ENCODE results near the gene NRF1. TPM values are rescaled to one million over a fixed set of nuclear protein-coding genes. Genes with fewer than 3 reads are reported as not detected.

The NRF1 gene
- total RNA-seq, 1 experiment from 2014 or later: 19.3 TPM

DNA sequence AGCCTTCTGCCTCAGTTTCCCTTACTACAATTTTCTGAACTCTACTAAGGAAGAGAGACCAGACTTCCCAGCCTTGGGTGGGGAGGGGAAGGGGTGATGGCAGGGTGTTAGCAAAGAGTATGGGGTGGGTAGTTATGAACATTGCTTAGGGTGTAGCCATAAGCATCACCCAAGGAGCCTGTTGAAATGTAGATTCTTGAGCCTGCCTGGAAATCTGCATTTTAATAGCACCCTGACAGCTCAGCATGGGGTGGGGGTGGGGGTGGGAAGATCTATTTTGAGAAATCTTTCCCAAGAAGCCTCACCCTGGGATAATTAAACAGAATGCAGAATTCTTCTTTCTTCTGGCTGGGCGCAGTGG is 164.8 kb downstream of the NRF1 start:
- Histone ChIP-seq H3K18ac (ENCODE audit: insufficient read length, low read depth, low read length) (no peak overlapping the region), H3K27me3 (ENCODE audit: insufficient read depth, low read length) (peaks cover 24% of the 10 kb centered on the region), H3K4ac (ENCODE audit: low read depth, low read length) (no peak overlapping the region), H2BK12ac (ENCODE audit: insufficient read length, low read depth, low read length) (no peak overlapping the region), H3K4me2 (ENCODE audit: insufficient read depth, insufficient read length, low read length) (peak overlapping the region; percentile 61), H3K14ac (ENCODE audit: insufficient read depth, low read length) (no peak overlapping the region), H3K4me1 (ENCODE audit: insufficient read depth, low read length) (peaks cover 20% of the 10 kb centered on the region; the same call in 1 of the 2 replicates), H2BK5ac (ENCODE audit: insufficient read length, low read length) (no peak overlapping the region), H3K23me2 (ENCODE audit: insufficient read length, low read depth, low read length, poor library complexity, severe bottlenecking) (peaks cover 37% of the 10 kb centered on the region), H3T11ph (ENCODE audit: low read length) (no peak overlapping the region), H3K79me2 (ENCODE audit: insufficient read depth, low read length) (no peaks in the 10 kb centered on the region; the same call in 1 of the 2 replicates), H2BK15ac (ENCODE audit: low read depth, low read length) (no peak overlapping the region), H2BK120ac (ENCODE audit: low read depth, low read length, poor library complexity, severe bottlenecking) (no peak overlapping the region), H4K8ac (replicated peaks; ENCODE audit: insufficient read length, low read depth, low read length) (no peak overlapping the region), H3K56ac (ENCODE audit: insufficient read length, low read depth, low read length) (no peak overlapping the region), H4K5ac (ENCODE audit: insufficient read length, low read depth, low read length) (no peak overlapping the region), H2AFZ (ENCODE audit: low read length) (no peak overlapping the region), H3K27ac (ENCODE audit: insufficient read length, low read depth, low read length) (no peak overlapping the region), H2BK20ac (ENCODE audit: low read depth, low read length, poor library complexity, severe bottlenecking) (no peak overlapping the region), H4K91ac (ENCODE audit: insufficient read length, low read depth, low read length) (no peak overlapping the region), H3K9ac (ENCODE audit: extremely low read depth, insufficient read length, low read length) (no peak overlapping the region), H3K23ac (ENCODE audit: insufficient read length, low read depth, low read length) (no peak overlapping the region), H4K20me1 (ENCODE audit: control insufficient read depth, insufficient read depth, insufficient read length) (peaks cover 4% of the 10 kb centered on the region), H2AK5ac (ENCODE audit: insufficient read length, low read length) (no peak overlapping the region), H3K79me1 (ENCODE audit: insufficient read depth, low read depth, low read length, poor library complexity, severe bottlenecking) (no peaks in the 10 kb centered on the region), H3K9me3 (ENCODE audit: control insufficient read depth, low read depth, low read length) (no peaks in the 10 kb centered on the region)
- Mint-ChIP-seq H3K4me1 (peaks cover 65 to 73% of the 10 kb centered on the region in 2 experiments), H3K27me3 (ENCODE audit: low read depth) (peaks cover 63% of the 10 kb centered on the region), H3K4me3 (peak overlapping the region; percentile 18 to 80), H3K27ac (peak overlapping the region; percentile 10 to 40 (median 22); a peak in 2 of 7 replicates), H3K36me3 (ENCODE audit: insufficient read depth in 1 of 3, low read depth in 3 of 3) (no peaks in the 10 kb centered on the region; a peak in 1 of 7 replicates), H3K9me3 (no peaks in the 10 kb centered on the region; a peak in 1 of 5 replicates)
- no CpG with 5 or more reads among the region's 1 CpG for WGBS (ENCODE audit: extremely low coverage, insufficient read length, low lambda C conversion rate)
- no peak for TF ChIP-seq CTCF (conservative IDR thresholded peaks at IDR 0.05)
- peak; percentile 79 for DNase-seq
